GM18520 (cell line): Measurements from ENCODE around the gene WDR53.
"Not testable (repeated sequence)": the region's sequence is repeated elsewhere in the genome, so short reads cannot be mapped to it uniquely, and the experiment has no call there.

Source experiments
- ATAC-seq: cut with Tn5 transposase; IDR thresholded peaks from one replicate; pipeline ENCODE4 v1.9.1; 2021; ENCODE audit not compliant: unreplicated experiment

The WDR53 gene

DNA sequence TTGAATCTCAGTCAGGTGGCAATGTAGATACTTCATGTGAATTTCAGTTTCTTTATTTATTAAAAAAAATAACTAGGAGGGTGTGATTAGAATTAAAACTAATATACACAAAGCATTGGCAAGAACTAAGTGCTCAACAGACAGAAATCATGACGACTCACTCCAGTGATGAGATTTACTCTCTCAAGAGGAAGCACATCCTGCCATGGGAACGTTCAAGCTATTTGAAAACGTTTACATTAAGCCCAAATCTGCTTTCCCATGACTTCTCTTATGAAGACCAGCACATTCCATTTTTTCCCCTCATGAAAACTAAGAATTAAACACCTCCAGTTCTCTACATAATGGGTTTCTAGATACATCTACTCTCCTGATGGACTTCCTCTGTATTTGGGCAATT, 8.5 kb downstream of the WDR53 start:
- ATAC-seq, result no peak

DNA sequence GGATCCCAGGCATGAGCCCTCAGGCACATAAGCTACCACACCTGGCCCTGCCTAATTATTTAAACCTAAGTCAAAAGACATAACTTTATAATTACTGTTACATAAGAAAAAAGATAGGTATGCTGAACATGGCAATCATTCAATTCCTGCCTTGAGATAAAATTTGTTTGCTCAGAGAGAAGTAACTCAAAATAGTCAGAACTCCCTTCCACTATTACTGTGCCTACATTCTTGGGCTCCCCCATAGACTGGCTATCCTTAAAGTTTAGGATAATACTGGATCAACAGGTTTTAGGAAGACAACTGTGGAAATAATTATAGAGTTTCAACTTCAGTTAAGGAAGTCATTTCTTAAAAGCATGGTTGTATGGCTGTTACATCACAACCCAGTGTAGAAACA, 9.9 kb downstream of the WDR53 start:
- ATAC-seq, result no peak

DNA sequence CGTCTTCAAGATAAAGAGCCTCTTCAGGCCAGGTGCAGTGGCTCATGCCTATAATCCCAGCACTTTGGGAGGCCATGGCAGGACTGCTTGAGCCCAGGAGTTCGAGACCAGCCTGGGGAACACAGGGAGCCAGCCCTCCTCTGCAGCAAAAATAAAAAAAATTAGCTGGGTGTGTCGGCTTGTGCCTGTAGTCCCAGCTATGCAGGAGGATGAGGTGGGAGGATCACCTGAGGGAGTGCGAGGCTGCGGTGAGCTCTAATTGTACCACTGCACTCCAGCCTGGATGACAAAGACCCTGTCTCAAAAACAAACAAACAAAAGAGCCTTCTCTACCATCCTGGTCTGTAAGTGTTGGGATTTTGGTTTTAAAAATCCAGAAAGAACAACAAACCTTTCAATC, 11.1 kb downstream of the WDR53 start:
- ATAC-seq, result no peak

DNA sequence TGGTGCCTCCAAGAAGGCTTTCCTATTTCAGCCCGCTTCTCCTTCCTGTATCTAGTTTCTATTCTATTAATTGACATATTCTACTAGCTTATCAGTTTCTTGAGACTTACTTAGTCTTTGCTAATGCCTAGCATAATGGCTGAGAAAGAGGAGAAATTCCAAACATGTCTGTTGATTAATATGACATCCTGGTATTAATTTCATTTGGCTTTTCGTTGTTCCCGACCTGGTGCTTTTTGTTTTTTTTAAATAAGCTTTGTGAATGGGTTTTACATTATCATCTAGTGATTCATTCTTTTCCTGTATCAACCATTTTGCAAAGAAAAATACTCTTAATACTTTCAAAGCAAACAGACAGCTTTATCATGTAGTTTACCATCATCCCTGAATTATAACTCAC, 13.1 kb downstream of the WDR53 start:
- ATAC-seq, result no peak

DNA sequence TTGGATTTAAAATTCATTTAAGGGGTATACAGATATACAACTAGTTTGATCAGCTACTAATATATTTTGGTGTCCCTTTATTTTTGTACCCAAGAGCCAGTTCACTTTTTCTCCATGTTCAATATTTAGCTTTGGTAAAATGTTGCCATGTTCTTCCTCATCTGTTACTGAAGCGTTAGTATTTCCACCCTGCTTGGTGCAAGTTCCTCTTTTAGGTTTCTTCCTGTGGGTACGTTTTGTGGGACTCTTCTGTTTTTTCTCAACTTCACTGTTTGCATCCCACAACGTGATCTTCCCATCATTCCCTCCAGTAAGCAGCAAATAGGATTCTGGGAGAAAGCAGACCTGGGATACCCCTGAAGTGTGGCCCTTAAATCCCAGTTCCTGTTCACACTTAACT, 14.1 kb downstream of the WDR53 start:
- ATAC-seq, result no peak

DNA sequence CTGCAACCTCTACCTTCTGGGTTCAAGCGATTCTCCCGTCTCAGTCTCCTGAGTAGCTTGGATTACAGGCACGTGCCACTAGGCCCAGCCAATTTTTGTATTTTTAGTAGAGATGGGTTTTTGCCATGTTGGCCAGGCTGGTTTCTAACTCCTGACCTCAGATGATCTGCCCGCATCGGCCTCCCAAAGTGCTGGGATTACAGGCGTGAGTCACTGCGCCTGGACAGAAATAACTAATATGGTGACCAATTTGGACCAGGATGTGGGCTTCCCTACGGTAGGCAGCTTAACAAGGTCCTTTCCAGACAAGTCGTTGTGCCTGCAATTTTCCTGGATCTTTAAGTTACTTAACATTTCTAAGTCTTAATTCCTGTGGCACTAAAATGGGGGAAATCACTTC, 14.8 kb downstream of the WDR53 start:
- no peak for ATAC-seq

DNA sequence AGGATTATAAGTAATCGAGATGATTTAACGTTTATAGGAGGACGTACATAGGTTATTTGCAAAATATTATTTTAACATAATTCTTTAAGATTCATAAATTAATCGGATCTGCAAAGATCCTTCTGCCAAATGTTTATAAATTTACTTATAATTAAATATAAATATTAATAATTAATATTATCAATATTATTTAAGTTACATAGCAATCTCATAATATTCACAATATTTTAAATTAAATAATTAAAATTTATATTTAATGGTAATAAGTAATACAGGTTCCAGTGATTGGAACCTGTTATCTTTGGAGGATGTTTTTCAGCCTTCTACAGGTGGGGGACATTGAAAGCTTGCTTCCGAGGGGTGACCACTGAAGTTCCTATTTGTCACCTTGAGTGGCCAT, 16.1 kb downstream of the WDR53 start:
- ATAC-seq, result no peak

DNA sequence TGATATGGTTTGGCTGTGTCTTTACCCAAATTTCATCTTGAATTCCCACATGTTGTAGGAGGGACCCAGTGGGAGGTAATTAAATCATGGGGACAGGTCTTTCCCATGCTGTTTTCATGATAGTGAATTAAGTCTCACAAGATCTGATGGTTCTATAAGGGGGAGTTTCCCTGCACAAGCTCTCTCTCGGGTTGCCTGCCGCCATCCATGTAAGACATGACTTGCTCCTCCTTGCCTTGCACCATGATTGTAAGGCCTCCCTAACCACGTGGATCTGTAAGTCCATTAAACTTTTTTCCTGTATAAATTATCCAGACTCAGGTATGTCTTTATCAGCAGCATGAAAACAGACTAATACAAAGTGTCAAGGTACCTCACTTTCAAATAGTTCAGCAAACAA, 18.2 kb downstream of the WDR53 start:
- ATAC-seq, result not testable (repeated sequence)

DNA sequence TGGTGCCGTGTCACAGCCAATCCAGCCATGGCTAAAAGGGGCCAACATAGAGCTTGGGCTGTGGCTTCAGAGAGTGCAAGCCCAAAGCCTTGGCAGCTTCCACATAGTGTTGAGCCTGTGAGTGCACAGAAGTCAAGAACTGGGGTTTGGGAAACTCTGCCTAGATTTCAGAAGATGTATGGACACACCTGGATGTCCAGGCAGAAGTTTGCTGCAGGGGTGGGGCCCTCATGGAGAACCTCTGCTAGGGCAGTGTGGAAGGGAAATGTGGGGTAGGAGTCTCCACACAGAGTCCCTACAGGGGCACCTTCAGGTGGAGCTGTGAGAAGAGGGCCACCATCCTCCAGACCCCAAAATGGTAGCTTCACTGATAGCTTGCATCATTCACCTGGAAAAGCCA, 19.0 kb downstream of the WDR53 start:
- ATAC-seq, result not testable (repeated sequence)

DNA sequence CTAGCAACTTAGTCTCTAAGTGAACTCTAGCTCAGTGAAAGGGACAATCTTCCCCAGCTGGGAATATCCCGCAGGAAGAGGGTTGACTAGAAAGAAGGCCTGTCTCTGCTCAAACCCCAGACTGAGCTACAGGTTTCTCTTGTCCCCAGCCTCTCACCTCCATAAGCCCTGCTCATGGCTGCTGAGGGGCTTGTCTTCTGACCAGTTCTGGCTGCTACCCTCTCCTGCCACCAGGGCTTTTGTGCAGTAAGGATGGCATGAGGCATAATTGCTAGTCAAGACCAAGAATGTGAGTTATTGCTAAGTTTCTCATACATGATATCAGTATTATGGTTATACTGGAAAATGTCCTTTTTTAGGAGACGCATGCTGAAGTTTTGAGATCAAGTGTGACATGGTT, 21.3 kb downstream of the WDR53 start:
- ATAC-seq, result no peak

DNA sequence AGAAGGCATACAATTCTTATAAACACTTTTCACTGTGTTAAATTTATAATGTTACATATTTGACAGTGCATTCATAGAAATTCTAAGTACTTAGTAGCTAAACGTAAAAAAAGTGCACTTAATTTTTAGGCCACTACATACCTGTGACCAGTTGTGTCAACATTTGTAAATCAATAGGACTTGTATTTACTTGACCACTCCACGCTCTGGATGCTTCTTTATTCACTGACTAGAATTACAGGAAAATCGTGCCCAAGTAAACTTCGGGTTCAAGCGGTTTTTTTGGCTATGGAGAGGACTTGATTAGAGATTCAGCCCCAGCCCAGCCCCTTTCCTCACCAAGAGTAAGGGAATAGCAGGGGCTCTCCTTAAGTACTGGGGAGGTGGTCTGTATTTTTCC, 21.8 kb downstream of the WDR53 start:
- ATAC-seq, result no peak

DNA sequence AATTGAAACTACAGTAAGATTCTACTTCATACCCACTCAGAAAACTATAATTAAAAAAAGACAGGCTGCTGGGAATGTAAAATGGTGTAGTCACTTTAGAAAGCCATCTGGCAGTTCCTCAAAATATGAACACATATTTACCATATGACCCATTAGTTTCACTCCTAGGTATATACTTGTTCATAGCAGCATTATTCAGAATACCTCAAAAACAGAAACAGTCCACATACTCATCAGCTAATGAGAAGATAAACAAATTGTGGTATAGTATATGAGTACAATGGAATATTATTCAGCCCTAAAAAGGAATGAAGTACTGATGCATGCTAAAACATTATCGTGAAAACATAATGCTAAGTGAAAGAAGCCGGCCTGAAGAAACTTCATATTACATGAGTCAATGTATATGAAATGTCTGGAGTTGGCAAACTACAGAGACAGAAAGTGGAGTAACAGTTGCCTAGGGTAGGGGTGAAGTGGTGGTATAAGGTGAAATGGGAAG, 23.8 kb downstream of the WDR53 start:
- ATAC-seq, result no peak

DNA sequence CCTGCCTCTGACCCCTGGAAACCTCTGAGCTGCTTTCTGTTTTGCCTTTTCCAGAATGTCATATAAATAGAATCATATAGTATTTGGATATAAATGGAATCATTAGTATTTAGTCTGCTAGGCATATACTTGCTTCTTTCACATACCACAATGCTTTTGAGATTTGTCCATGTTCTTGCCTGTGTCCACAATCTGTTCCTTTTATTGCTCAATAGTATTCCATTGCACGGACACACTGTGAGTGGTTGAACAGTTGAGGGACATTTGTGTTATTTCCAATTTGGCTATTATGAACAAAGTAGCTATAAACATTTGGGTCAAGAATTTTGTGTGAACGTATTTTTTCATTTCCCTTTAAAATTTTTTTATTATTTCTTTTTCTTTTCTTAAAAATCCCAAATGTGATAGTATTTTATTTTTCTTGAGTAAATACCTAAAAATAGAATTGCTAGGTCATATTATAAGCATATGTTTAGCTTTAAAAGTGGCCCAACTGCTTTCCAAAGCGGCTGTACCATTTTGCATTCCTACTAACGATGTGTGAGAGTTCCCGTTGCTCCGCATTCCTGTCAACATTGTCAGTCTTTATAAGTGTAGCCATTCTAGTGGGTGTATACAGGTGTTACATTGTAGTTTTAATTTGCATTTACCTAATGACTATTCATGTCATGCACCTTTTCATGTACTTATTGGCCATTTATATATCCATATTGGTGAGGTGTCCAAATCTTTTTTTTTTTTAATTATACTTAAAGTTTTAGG, 26.5 kb downstream of the WDR53 start:
- no peak for ATAC-seq

DNA sequence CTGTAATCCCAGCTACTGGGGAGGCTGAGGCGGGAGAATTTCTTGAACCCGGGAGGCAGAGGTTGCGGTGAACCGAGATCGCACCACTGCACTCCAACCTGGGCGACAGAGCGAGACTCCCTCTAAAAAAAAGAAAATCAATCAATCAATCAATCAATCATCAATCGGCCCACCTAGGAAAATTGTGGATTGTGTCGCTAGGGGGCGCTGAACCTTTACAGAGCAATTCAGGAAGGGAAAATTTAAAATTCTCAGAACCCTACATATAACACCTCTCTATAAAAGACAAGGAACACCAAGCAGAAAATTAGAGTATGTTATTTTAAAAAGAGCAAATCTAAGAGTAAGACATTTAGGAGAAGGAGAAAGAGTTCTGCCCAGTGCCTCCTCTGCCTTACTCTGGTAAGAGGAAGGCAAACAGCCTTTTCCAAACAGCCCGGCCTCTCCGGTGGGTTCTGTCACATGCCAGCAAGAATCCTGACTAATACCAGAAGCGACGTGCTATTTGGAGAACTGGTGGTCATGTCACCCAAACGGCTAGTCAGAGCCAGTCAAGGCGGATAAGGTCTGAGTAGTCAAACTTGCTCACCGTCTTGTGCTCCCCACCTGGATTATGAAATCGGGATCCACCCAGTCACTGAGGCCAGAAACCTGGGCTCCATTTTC, 30.9 kb downstream of the WDR53 start:
- no peak for ATAC-seq

DNA sequence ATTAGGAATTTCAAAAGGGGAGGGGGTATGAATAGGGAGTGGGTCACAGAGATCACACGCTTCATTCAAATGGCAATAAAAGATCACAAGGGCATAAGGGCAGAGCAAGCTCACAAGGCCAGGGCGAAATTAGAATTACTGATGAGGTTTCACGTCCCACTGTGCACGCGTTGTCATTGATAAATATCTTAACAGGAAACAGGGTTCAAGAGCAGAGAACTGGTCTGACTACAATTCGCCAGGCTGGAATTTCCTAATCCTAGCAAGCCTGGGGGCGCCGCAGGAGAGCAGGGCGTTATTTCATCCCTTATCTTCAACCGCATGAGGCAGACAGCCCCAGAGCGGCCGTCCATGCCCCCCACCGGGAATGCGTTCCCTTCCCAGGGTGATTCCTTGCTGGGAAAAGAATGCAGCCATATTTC, 35.1 kb downstream of the WDR53 start:
- ATAC-seq, result no peak

DNA sequence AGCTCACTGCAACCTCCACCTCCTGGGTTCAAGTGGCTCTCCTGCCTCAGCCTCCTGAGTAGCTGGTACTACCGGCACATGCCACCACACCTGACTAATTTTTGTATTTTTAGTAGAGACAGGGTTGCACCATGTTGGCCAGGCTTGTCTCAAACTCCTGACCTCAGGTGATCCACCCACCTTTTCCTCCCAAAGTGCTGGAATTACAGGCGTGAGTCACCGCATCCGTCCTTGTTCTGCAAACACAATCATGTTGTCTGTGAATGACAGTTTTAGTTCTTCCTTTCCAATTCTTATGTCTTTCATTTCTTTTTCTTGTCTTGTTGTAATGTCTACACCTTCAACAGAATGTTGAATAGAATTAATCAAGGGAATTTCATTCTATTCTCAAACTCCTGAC, 36.9 kb downstream of the WDR53 start:
- no peak for ATAC-seq

DNA sequence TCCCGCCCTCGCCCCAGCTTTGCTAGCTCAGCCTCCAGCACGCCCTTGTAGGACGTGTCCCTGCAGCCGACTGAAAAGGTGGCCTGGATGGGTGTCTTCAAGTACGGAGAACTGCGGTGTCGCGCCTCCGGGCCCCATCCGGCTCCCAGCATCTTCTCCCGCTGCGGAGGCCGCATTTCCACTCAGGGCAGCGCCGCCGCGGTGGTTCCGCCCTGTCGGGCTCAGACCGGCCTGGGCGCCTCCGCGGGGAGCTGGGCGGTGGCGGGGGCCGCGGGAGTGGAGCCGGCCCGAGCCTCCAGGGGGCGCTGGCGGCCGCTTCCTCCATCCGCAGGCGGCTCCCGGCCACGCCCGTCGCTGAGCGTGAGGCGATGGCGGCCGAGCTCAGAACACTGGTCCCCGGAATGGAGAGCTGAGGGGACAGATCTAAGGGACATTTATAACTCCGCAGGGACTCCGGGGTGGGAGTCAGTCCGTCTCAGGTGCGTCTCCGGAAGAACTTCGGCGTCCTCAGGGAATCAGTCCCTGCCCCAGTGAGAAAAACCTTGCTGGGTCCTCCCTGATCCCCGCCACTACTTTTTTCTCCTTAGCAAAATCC, 39.6 kb downstream of the WDR53 start:
- peak; percentile 52 for ATAC-seq

DNA sequence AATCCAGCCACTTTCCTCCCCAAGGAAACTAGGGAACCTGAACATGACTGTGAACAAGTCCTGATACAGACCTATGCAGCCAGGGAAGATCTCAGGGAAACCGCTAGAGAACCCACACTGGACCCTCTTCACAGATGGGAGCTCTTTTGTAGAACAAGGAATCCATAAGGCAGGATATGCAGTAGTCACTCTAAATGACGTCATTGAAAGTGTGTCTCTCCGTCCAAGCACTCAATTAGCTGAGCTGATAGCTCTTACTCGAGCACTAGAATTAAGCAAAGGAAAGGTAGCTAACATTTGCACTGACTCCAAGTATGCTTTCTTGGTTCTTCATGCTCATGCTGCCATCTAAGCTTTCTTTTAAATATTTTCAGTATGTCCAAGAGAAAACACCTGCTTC, 43.2 kb downstream of the WDR53 start:
- ATAC-seq, result no peak

DNA sequence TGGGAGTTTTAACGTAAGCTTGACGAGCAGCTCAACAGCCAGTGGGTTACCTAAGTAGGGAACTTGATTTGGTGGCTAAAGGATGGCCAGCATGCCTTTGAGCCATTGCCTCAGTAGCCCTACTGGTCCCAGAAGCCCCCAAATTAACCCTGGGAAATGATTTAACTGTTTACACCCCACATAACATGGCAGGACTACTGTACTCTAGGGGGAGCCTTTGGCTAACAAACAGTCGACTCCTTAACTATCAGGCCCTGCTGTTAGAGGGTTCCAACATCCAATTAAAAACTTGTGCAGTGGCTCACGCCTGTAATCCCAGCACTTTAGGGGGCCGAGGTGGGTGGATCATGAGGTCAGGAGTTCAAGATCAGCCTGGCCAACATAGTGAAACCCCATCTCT, 43.8 kb downstream of the WDR53 start:
- ATAC-seq, result no peak

DNA sequence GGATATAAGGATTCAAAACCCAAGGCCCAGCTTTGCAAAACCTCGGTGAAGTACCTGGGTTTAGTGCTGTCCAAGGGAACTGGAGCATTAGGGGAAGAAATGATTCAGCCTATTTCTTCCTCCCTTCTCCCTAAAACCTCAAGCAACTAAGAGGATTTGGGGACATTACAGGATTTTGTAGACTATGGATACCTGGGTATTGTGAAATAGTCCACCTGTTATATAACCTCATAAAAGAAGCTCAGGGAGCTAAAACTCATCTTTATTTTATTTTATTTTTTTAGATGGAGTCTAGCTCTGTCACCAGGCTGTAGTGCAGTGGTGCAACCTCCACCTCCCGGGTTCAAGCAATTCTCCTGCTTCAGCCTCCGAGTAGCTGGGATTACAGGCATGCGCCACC, 44.5 kb downstream of the WDR53 start:
- ATAC-seq, result no peak

DNA sequence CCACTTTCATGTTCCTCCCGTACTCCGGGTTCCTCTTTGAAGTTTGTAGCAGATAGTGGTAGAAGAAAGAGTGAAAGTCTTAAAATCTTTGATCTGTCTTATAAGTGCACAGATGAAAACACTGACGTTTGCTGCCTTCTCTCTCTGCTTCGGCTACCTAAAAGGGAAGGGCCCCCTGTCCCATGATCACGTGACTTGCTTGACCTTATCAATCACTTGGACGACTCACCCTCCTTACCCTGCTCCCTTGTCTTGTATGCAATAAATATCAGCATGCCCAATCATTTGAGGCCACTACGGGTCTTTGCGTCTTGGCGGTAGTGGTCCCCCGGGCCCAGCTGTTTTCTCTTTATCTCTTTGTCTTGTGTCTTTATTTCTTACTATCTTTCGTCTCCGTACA, 47.1 kb downstream of the WDR53 start:
- ATAC-seq, result not testable (repeated sequence)

DNA sequence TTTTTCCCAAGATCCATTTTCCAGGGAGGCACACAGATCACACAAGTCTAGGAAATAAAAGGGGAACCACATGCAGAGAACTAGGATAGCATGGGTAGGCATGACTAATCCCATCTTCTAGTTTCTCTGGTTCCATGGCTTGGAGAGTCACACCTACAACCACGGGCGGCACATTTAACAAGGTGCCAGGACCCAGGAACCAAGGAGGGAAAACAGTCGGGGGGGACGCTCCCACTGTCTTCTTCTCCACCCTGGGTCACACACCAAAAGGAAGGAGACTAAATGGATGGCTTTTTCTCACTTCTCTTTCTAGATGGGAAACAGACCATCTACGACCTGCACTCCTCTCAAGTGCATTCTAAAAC, 48.7 kb downstream of the WDR53 start:
- ATAC-seq, result no peak
